Endothelial cell of umbilical vein (primary cell): ENCODE measurements around the gene OSBPL6. TPM values are rescaled to one million over a fixed set of nuclear protein-coding genes. Genes with fewer than 3 reads are reported as not detected.

ENCODE experiments used
- BruUV-seq: library from RNA; stranded (reverse); fragments of 400-500 nt; replicated peaks from 2 replicates; lab custom pipeline; 2021; lab: Mats Ljungman, UMichigan
- CTCF ChIA-PET: fragments of 300-600, 350-600 bp; sonication (Branson Sonifier 250); formaldehyde crosslinking; loops from one replicate; lab custom pipeline; 2021; ENCODE audit warnings: antibody characterized with exemption, inconsistent platforms; lab: Charles Lee
- POLR2A ChIA-PET: fragments of 300-600, 350-600 bp; sonication (Branson Sonifier 250); formaldehyde crosslinking; loops from one replicate; lab custom pipeline; 2021; ENCODE audit warnings: antibody characterized with exemption, inconsistent platforms; lab: Charles Lee
- DNase-seq: peaks from one replicate; pipeline ENCODE4 v3.0.0-alpha.2; 2011; ENCODE audit warnings: low read depth, low spot score
- FAIRE-seq: peaks from 2 replicates; lab custom pipeline; 2011; peaks lifted over from hg19 to GRCh38; lab: Jason Lieb, UNC
- H2AFZ ChIP-seq: 2 replicates; pipeline ENCODE4 v1.6.0; 2012; ENCODE audit warnings: low read depth, low read length, control low read depth, inconsistent platforms
- H3K27ac ChIP-seq: 2 replicates; pipeline ENCODE4 v1.5.1; 2011; ENCODE audit warnings: low read depth, mild to moderate bottlenecking, control low read depth, low read length, moderate library complexity; ENCODE audit not compliant: insufficient read depth
- H3K27me3 ChIP-seq, 2 experiments: 2 replicates each; pipeline versions ENCODE4 v1.6.0 to v1.6.1; 2011; ENCODE audit warnings: low read length in 2 of 2, mixed read lengths in 1 of 2; ENCODE audit not compliant: control insufficient read depth in 2 of 2, insufficient read depth in 2 of 2
- H3K36me3 ChIP-seq, 2 experiments: 2 replicates in 1 of 2; 3 replicates in 1 of 2; pipeline ENCODE4 v1.5.1; 2011; ENCODE audit warnings: low read length in 2 of 2, mild to moderate bottlenecking in 1 of 2, moderate library complexity in 1 of 2; ENCODE audit not compliant: control insufficient read depth in 2 of 2, insufficient read depth in 2 of 2; ENCODE audit errors: extremely low read depth in 1 of 2
- H3K4me1 ChIP-seq: 3 replicates; pipeline ENCODE4 v1.5.1; 2011; ENCODE audit warnings: mild to moderate bottlenecking, low read length; ENCODE audit not compliant: control insufficient read depth, insufficient read depth; ENCODE audit errors: extremely low read depth
- H3K4me2 ChIP-seq: 2 replicates; pipeline ENCODE4 v1.6.1; 2011; ENCODE audit warnings: low read length, control low read depth, mixed read lengths; ENCODE audit not compliant: insufficient read depth
- H3K4me3 ChIP-seq, 3 experiments: fragments of 200-600 bp in 1 of 3; sonication (generic), shearing (Covaris generic) in 1 of 3; replicated peaks in 1 of 3; 2 replicates each; pipeline ENCODE4 v1.5.1; 2011 to 2016; ENCODE audit warnings: control low read depth in 3 of 3, low read length in 3 of 3, mild to moderate bottlenecking in 2 of 3, inconsistent platforms in 1 of 3, low read depth in 1 of 3, moderate library complexity in 1 of 3; ENCODE audit not compliant: insufficient read depth in 1 of 3
- H3K79me2 ChIP-seq: 2 replicates; pipeline ENCODE4 v1.6.0; 2012; ENCODE audit warnings: low read length, inconsistent platforms; ENCODE audit not compliant: control insufficient read depth, insufficient read depth
- H3K9ac ChIP-seq: replicated peaks from 2 replicates; pipeline ENCODE3; 2011; ENCODE audit warnings: low read length, control low read depth; ENCODE audit not compliant: insufficient read depth; ENCODE audit errors: extremely low read depth
- H3K9me1 ChIP-seq: replicated peaks from 3 replicates; pipeline ENCODE4 v1.6.0; 2011; ENCODE audit warnings: mild to moderate bottlenecking, low read length; ENCODE audit not compliant: control insufficient read depth, insufficient read depth; ENCODE audit errors: extremely low read depth
- H3K9me3 ChIP-seq: replicated peaks from 2 replicates; pipeline ENCODE4 v1.5.1; 2012; ENCODE audit warnings: low read length, inconsistent platforms; ENCODE audit not compliant: control insufficient read depth, insufficient read depth
- H4K20me1 ChIP-seq: replicated peaks from 2 replicates; pipeline ENCODE3; 2011; ENCODE audit warnings: mild to moderate bottlenecking, low read length; ENCODE audit not compliant: control insufficient read depth, insufficient read depth; ENCODE audit errors: extremely low read depth
- EZH2 ChIP-seq: IDR thresholded peaks from 2 replicates; pipeline ENCODE4 v1.6.1; 2012; ENCODE audit warnings: borderline replicate concordance, low read depth, mild to moderate bottlenecking, moderate library complexity, low read length, inconsistent platforms; ENCODE audit not compliant: severe bottlenecking
- FOS ChIP-seq: IDR thresholded peaks from 2 replicates; pipeline ENCODE4 v1.6.1; 2011; ENCODE audit warnings: mild to moderate bottlenecking, low read length, moderate library complexity, borderline replicate concordance; ENCODE audit not compliant: insufficient read depth
- GATA2 ChIP-seq: IDR thresholded peaks from 2 replicates; pipeline ENCODE4 v1.7.0; 2011; ENCODE audit warnings: low read depth, mild to moderate bottlenecking, moderate library complexity, mixed read lengths, low read length; ENCODE audit not compliant: insufficient read length, insufficient read depth
- MYC ChIP-seq: IDR thresholded peaks from one replicate; pipeline ENCODE4 v1.6.1; 2011; ENCODE audit warnings: mild to moderate bottlenecking, low read depth, low read length
- dilution Hi-C: fragments of 300-500 bp; cut with MboI; formaldehyde crosslinking; loops from one replicate; pipeline ENCODE4 v1.15.0; 2019; ENCODE audit warnings: low sequenced_read_pairs; ENCODE audit not compliant: extremely low pct_ligation_motif_present
- intact Hi-C: fragments of 100-400 bp; cut with micrococcal nuclease; formaldehyde crosslinking; loops from one replicate; pipeline ENCODE4 v1.10.0; 2022
- polyA plus RNA-seq, 4 experiments: library from polyadenylated mRNA; depleted of rRNA in 3 of 4; stranded (reverse) in 3 of 4; unstranded in 1 of 4; fragments of >200 nt; gene quantifications; 2 replicates each; pipeline versions ENCODE4 v1.2.1 to v1.2.3, GENCODE V29; 2011 to 2012; ENCODE audit warnings: missing spikeins in 1 of 4
- total RNA-seq: library from RNA; stranded (reverse); gene quantifications from 2 replicates; pipeline ENCODE4 v1.2.3, GENCODE V29; 2021
- TF ChIP-seq, protein P1 (sequence below): IDR thresholded peaks from 2 replicates; pipeline ENCODE4 v1.6.1; 2011; ENCODE audit not compliant: insufficient read depth, insufficient read length
- TF ChIP-seq, protein P2 (sequence below), 2 donors: IDR thresholded peaks; 1 replicate in 1 of 2; 2 replicates in 1 of 2; pipeline ENCODE4 v1.5.1; 2011; ENCODE audit warnings: low read length in 2 of 2, mild to moderate bottlenecking in 2 of 2, moderate library complexity in 2 of 2, control low read depth in 1 of 2, inconsistent platforms in 1 of 2, low read depth in 1 of 2; ENCODE audit not compliant: insufficient read depth in 1 of 2; ENCODE audit errors: extremely low read depth in 1 of 2

The OSBPL6 gene
- total and polyA plus RNA-seq, 2 donors (not counting 3 experiments of a cell fraction or from before 2014, with no cell fraction given), result 1.5 to 2.3 TPM

DNA sequence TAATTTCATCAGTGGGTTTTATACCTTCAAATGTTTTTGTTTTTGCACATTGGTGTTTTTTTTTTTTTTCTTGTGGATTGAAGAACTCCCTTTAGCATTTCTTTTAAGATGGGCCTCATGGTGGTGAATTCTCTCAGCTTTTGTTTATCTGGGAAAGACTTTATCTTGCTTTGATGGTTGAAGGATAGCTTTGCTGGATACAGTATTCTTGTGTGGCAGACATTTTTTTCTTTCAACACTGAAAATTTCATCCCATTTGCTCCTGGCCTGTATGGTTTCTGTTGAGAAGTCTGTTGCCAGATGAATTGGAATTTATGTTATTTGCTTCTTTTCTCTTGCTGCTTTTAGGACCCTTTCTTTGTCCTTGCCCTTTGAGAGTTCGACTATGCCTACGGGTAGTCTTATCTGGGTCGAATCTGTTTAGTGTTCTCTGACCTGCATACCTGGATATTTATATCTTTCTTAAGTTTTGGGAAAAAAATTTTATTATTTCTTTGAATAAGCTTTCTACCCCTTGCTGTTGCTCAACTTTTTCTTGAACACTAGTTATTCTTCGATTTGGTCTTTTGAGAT lies 231.0 kb downstream of the OSBPL6 start:
- H2AFZ ChIP-seq, result no peak overlapping the region
- no peaks in the 10 kb centered on the region for H3K27me3 ChIP-seq
- peaks cover 2% of the 10 kb centered on the region for H3K79me2 ChIP-seq
- H3K36me3 ChIP-seq, result peaks cover 9 to 11% of the 10 kb centered on the region in 2 experiments
- ChIA-PET POLR2A (interaction anchor here (0.7 kb wide), 1 partner anchor 11 kb away, joined by 3 read pairs; no protein-coding TSS in a partner anchor), CTCF (interaction anchor here (1.4 kb wide), 1 partner anchor 11 kb away, joined by 5 read pairs; no protein-coding TSS in a partner anchor)
- H3K4me2 ChIP-seq, result no peak overlapping the region
- H3K4me3 ChIP-seq, result no peak overlapping the region
- intact Hi-C loops, result no loop called here
- TF ChIP-seq EZH2 (no peak), FOS (no peak), MYC (no peak)
- TF ChIP-seq, protein P1, sequence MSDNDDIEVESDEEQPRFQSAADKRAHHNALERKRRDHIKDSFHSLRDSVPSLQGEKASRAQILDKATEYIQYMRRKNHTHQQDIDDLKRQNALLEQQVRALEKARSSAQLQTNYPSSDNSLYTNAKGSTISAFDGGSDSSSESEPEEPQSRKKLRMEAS, result no peak
- no peaks in the 10 kb centered on the region for H3K9me1 ChIP-seq
- BruUV-seq, result no TSS peak
- dilution Hi-C loops, result loop anchor here (25.0 kb wide), 1 partner anchor 288 kb away; no protein-coding TSS in a partner anchor
- no peak overlapping the region for H3K9ac ChIP-seq
- no peaks in the 10 kb centered on the region for H3K9me3 ChIP-seq
- FAIRE-seq (no peak), DNase-seq (no peak)
- no peaks in the 10 kb centered on the region for H4K20me1 ChIP-seq
- H3K27ac ChIP-seq, result no peak overlapping the region
- no peaks in the 10 kb centered on the region for H3K4me1 ChIP-seq

GRCh38 chr2:178426388-178426787 lies 232.1 kb downstream of the OSBPL6 start:
- intact Hi-C loops, result no loop called here
- no peak for DNase-seq

More at GRCh38 chr2:178426388-178426787, 232.1 kb downstream of the OSBPL6 start:
- Histone ChIP-seq H3K79me2 (peaks cover 2% of the 10 kb centered on the region), H3K9me1 (no peaks in the 10 kb centered on the region), H2AFZ (no peak overlapping the region), H3K27ac (no peak overlapping the region), H3K36me3 (peaks cover 9 to 11% of the 10 kb centered on the region in 2 experiments), H3K4me1 (no peaks in the 10 kb centered on the region), H3K4me3 (no peak overlapping the region), H3K4me2 (no peak overlapping the region), H3K9me3 (no peaks in the 10 kb centered on the region), H3K27me3 (no peaks in the 10 kb centered on the region), H4K20me1 (no peaks in the 10 kb centered on the region), H3K9ac (no peak overlapping the region)
- ChIA-PET CTCF (interaction anchor here (0.5 to 1.4 kb wide), 2 partner anchors 12 to 20 kb away, joined by 4 to 5 read pairs; no protein-coding TSS in a partner anchor), POLR2A (interaction anchor here (1.3 kb wide), 1 partner anchor 25 kb away, joined by 4 read pairs; the partner anchor contains the start of genes PJVK and PRKRA)
- dilution Hi-C loops, result loop anchor here (25.0 kb wide), 1 partner anchor 289 kb away; no protein-coding TSS in a partner anchor
- no peak for FAIRE-seq
- TF ChIP-seq, protein P1, result no peak
- TF ChIP-seq GATA2 (no peak), FOS (no peak)
- TF ChIP-seq, protein P2, sequence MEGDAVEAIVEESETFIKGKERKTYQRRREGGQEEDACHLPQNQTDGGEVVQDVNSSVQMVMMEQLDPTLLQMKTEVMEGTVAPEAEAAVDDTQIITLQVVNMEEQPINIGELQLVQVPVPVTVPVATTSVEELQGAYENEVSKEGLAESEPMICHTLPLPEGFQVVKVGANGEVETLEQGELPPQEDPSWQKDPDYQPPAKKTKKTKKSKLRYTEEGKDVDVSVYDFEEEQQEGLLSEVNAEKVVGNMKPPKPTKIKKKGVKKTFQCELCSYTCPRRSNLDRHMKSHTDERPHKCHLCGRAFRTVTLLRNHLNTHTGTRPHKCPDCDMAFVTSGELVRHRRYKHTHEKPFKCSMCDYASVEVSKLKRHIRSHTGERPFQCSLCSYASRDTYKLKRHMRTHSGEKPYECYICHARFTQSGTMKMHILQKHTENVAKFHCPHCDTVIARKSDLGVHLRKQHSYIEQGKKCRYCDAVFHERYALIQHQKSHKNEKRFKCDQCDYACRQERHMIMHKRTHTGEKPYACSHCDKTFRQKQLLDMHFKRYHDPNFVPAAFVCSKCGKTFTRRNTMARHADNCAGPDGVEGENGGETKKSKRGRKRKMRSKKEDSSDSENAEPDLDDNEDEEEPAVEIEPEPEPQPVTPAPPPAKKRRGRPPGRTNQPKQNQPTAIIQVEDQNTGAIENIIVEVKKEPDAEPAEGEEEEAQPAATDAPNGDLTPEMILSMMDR (IDR thresholded peaks at IDR 0.05; ENCODE audit: extremely low read depth in 1 of 2, insufficient read depth in 1 of 2, low read depth in 1 of 2, low read length in 2 of 2), result no peak
- no TSS peak for BruUV-seq
